ENCODE data around the gene GGA1. TPM values are rescaled to one million over a fixed set of nuclear protein-coding genes. Genes with fewer than 3 reads are reported as not detected.

GGA1 gene
- total RNA-seq, 1 donor from 2014 or later = 32.0 TPM

DNA sequence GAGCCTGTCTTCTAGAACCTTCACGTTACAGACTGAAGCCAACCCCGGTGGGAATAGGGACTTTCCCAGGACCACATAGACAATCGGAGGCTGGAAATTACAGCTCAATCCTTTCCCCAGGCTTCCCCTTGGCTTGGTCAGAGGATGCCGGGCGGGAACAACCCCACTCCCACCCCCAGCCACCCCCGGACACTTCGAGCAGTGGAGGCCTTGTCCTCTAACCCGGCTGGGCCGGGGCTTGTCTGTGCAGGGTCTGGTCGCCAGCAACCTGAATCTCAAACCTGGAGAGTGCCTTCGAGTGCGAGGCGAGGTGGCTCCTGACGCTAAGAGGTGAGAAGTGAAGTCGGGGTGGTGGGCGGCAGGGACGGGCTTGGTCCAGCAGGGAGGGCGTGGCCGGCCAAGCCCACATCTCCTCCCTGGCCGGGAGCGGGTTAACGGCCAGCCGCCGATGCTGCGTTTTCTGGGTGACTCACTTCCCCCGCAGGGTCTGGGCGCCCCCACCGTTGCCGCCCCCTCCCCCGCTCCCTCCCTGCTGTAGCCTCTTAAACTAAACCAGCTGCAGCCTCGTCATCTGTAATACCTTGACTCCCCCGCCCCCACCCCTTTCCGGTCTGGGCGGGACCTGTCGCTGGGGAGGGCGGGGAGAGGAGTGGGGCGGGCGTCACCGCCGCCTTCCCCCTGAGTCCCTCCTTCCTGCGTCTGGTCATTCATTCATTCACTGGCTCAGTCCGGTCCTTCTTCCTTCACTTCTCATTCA lies 68.3 kb downstream of the GGA1 start:
- TF ChIP-seq, protein P1, sequence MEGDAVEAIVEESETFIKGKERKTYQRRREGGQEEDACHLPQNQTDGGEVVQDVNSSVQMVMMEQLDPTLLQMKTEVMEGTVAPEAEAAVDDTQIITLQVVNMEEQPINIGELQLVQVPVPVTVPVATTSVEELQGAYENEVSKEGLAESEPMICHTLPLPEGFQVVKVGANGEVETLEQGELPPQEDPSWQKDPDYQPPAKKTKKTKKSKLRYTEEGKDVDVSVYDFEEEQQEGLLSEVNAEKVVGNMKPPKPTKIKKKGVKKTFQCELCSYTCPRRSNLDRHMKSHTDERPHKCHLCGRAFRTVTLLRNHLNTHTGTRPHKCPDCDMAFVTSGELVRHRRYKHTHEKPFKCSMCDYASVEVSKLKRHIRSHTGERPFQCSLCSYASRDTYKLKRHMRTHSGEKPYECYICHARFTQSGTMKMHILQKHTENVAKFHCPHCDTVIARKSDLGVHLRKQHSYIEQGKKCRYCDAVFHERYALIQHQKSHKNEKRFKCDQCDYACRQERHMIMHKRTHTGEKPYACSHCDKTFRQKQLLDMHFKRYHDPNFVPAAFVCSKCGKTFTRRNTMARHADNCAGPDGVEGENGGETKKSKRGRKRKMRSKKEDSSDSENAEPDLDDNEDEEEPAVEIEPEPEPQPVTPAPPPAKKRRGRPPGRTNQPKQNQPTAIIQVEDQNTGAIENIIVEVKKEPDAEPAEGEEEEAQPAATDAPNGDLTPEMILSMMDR (IDR thresholded peaks at IDR 0.05) = no peak
- Mint-ChIP-seq H3K27ac (ENCODE audit: unreplicated experiment) (peak overlapping the region; percentile 90), H3K4me3 (ENCODE audit: unreplicated experiment) (peak overlapping the region; percentile 77)

DNA sequence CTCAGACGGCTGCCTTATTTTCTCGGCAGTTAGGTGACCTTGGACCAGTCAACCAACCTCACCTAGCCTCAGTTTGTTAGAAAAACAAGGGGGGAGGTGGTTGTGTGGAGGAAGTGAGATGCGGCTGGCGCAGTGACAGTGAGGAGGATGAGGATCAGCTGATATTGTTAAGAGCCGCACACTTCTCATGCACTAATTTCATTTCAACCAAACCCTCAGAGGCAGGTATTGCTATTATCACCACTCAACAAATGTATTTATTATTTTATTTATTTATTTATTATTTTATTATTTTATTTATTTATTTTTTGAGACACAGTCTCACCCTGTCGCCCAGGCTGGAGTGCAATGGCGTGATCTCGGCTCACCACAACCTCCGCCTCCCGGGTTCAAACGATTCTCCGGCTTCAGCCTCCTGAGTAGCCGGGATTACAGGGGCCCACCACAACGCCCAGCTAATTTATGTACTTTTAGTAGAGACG lies 68.9 kb downstream of the GGA1 start:
- H3K9me3 Mint-ChIP-seq (ENCODE audit: low read depth) = no peaks in the 10 kb centered on the region
- H3K27me3 Mint-ChIP-seq (ENCODE audit: low read depth) = no peaks in the 10 kb centered on the region
- H3K4me1 Mint-ChIP-seq (ENCODE audit: low read depth) = peaks cover 42% of the 10 kb centered on the region
- TF ChIP-seq, protein P1 (IDR thresholded peaks at IDR 0.05) = no peak
- no peak for DNase-seq (ENCODE audit: low spot score)
- H3K36me3 Mint-ChIP-seq (ENCODE audit: low read depth) = peaks cover 12% of the 10 kb centered on the region
- peak overlapping the region; percentile 77 for H3K4me3 Mint-ChIP-seq (ENCODE audit: unreplicated experiment)
- H3K27ac Mint-ChIP-seq (ENCODE audit: unreplicated experiment) = peak overlapping the region; percentile 85

More for the DNA sequence above, 68.3 kb downstream of the GGA1 start:
- Mint-ChIP-seq H3K4me1 (ENCODE audit: low read depth) (peaks cover 42% of the 10 kb centered on the region), H3K27me3 (ENCODE audit: low read depth) (no peaks in the 10 kb centered on the region), H3K36me3 (ENCODE audit: low read depth) (peaks cover 12% of the 10 kb centered on the region), H3K9me3 (ENCODE audit: low read depth) (no peaks in the 10 kb centered on the region)
- DNase-seq (ENCODE audit: low spot score) = no peak

DNA sequence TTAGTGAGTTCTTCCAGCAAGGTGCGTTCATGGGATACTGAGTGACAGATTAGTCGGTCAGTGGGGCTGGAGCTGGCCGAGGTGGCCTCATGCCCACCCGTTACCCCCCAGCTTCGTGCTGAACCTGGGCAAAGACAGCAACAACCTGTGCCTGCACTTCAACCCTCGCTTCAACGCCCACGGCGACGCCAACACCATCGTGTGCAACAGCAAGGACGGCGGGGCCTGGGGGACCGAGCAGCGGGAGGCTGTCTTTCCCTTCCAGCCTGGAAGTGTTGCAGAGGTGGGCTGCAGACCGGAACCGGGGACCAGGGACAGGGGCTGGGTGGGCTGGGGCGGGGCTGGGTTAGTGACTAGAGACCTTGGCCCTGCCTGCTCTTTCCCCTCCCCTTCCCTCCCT lies 69.7 kb downstream of the GGA1 start:
- peaks cover 12% of the 10 kb centered on the region for H3K36me3 Mint-ChIP-seq (ENCODE audit: low read depth)
- TF ChIP-seq, protein P1 (IDR thresholded peaks at IDR 0.05) = no peak
- H3K27me3 Mint-ChIP-seq (ENCODE audit: low read depth) = no peaks in the 10 kb centered on the region
- peak overlapping the region; percentile 70 for H3K27ac Mint-ChIP-seq (ENCODE audit: unreplicated experiment)
- H3K4me3 Mint-ChIP-seq (ENCODE audit: unreplicated experiment) = peak overlapping the region; percentile 77
- H3K9me3 Mint-ChIP-seq (ENCODE audit: low read depth) = no peaks in the 10 kb centered on the region
- H3K4me1 Mint-ChIP-seq (ENCODE audit: low read depth) = peaks cover 42% of the 10 kb centered on the region
- DNase-seq (ENCODE audit: low spot score) = no peak

DNA sequence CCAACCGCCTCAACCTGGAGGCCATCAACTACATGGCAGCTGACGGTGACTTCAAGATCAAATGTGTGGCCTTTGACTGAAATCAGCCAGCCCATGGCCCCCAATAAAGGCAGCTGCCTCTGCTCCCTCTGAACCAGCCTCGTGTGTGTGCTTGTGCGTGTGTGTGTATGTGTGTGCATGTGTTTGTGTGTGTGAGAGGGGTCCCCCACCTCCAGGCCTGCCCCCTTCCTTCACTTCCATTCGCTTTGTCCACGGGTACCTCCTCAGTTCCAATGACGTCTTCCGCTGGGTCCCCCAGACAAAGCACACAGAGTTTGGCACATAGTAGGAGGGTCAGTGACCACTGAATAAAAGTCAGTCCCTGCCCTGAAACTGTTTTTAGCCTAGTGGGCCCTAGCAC lies 71.0 kb downstream of the GGA1 start:
- peak overlapping the region; percentile 70 for H3K27ac Mint-ChIP-seq (ENCODE audit: unreplicated experiment)
- H3K27me3 Mint-ChIP-seq (ENCODE audit: low read depth) = no peaks in the 10 kb centered on the region
- peaks cover 12% of the 10 kb centered on the region for H3K36me3 Mint-ChIP-seq (ENCODE audit: low read depth)
- peak overlapping the region; percentile 49 for H3K4me3 Mint-ChIP-seq (ENCODE audit: unreplicated experiment)
- H3K4me1 Mint-ChIP-seq (ENCODE audit: low read depth) = peaks cover 36% of the 10 kb centered on the region
- no peaks in the 10 kb centered on the region for H3K9me3 Mint-ChIP-seq (ENCODE audit: low read depth)
- TF ChIP-seq, protein P1 (IDR thresholded peaks at IDR 0.05) = no peak
- DNase-seq (ENCODE audit: low spot score) = no peak

DNA sequence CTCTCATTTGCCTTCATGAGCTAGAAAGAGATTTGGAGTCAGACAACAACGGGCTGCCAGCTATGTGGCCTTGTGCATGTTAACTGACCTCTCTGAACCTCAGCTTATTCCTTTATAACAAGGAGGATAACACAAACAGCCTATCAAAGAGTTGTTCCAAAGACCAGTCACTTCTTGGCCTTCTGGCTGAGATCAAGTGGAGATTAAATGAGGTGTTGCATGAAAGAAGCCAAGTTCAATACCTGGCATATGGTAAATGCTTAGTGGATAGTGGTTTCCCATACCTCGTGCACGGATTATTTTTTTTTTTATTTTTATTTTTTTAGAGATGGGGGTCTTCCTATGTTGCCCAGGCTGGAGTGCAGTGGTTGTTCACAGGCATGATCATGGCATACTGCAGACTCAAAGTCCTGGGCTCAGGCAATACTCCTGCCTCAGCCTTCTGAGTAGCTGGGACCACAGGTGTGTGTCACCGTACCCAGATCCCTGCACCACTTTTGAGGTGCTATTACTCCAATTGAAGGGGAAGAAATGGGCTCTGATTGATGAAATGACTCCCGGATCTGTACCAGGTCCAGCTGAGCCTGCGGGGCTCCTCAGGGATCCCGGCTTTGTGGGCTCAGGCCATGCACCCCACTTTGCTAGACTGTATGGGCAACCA lies 71.7 kb downstream of the GGA1 start:
- H3K4me3 Mint-ChIP-seq (ENCODE audit: unreplicated experiment) = no peak overlapping the region
- peak overlapping the region; percentile 84 for H3K27ac Mint-ChIP-seq (ENCODE audit: unreplicated experiment)
- H3K36me3 Mint-ChIP-seq (ENCODE audit: low read depth) = peaks cover 12% of the 10 kb centered on the region
- DNase-seq (ENCODE audit: low spot score) = no peak
- no peaks in the 10 kb centered on the region for H3K27me3 Mint-ChIP-seq (ENCODE audit: low read depth)
- H3K9me3 Mint-ChIP-seq (ENCODE audit: low read depth) = no peaks in the 10 kb centered on the region
- TF ChIP-seq, protein P1 (IDR thresholded peaks at IDR 0.05) = no peak
- H3K4me1 Mint-ChIP-seq (ENCODE audit: low read depth) = peaks cover 29% of the 10 kb centered on the region

Measured in chondrocyte (in vitro differentiated cells).